Measurements from ENCODE around the gene ZNF583.

GRCh38 chr19:56403764-56404704 lies at the start of gene ZNF583:
- TF ChIP-seq CTCF (IDR thresholded peaks at IDR 0.05) (no peak), EZH2 (IDR thresholded peaks at IDR 0.05; ENCODE audit: borderline replicate concordance, insufficient read depth, low read depth, low read length, poor library complexity, severe bottlenecking) (no peak)

Measured in B cell (primary cell).